Cardiac muscle cell (in vitro differentiated cells and primary cell): ENCODE data around the gene DDX10. TPM values are rescaled to one million over a fixed set of nuclear protein-coding genes. Genes with fewer than 3 reads are reported as not detected.

Source experiments
- DNase-seq, 2 donors: peaks; one replicate each; pipeline versions ENCODE4 v3.0.0 to v3.0.0-alpha.2; 2010 to 2017; ENCODE audit warnings: low read depth in 1 of 2, low spot score in 1 of 2
- H3K27ac ChIP-seq: fragments of 200-600 bp; sonication (generic); 2 replicates; pipeline ENCODE4 v1.5.1; 2016
- H3K27me3 ChIP-seq: fragments of 200-600 bp; sonication (generic); 2 replicates; pipeline ENCODE4 v1.6.0; 2016; ENCODE audit warnings: control low read depth
- H3K36me3 ChIP-seq: fragments of 200-600 bp; sonication (generic); 2 replicates; pipeline ENCODE4 v1.5.1; 2016; ENCODE audit warnings: control low read depth
- H3K4me1 ChIP-seq: fragments of 200-600 bp; sonication (generic); 2 replicates; pipeline ENCODE4 v1.8.1; 2017; ENCODE audit warnings: low read depth, mild to moderate bottlenecking, mixed run types
- H3K4me3 ChIP-seq: fragments of 200-600 bp; sonication (generic); 2 replicates; pipeline ENCODE4 v1.5.1; 2016; ENCODE audit warnings: mild to moderate bottlenecking
- H3K9me3 ChIP-seq: fragments of 200-600 bp; sonication (generic); 2 replicates; pipeline ENCODE4 v1.5.1; 2017; ENCODE audit warnings: low read depth, mild to moderate bottlenecking, control low read depth
- polyA plus RNA-seq: library from polyadenylated mRNA; unstranded; fragments of >200 nt; fragmentation: Nextera tagmentation; extraction: Ambion mirVana; gene quantifications from 2 replicates; pipeline ENCODE4 v1.2.1, GENCODE V29; 2016
- total RNA-seq: library from RNA; depleted of rRNA; stranded (reverse); fragments of >200 nt; gene quantifications from 2 replicates; pipeline ENCODE4 v1.2.3, GENCODE V29; 2016
- TF ChIP-seq, protein P1 (sequence below): IDR thresholded peaks from 2 replicates; pipeline ENCODE4 v1.5.1; 2012; ENCODE audit warnings: low read depth, mild to moderate bottlenecking, low read length

The DDX10 gene
- total and polyA plus RNA-seq, 2 experiments from 2014 or later = 16.0 to 17.9 TPM

DNA sequence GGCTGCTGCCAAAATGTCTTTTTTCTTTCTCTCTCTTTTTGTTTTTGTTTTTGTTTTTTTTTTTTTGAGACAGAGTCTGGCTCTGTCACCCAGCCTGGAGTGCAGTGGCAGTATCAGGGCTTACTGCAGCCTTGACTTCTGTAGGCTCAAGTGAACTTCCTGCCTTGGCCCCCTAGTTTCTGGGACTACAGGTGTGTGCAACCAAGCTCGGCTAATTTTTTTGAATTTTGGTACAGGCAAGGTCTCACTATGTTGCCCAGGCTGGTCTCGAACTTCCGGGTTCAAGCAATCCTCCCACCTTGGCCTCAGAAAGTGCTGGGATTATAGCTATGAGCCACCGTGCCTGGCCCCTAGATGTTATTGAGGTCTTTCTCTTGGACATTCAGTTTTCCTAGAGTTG lies 2.2 kb upstream of the DDX10 start:
- H3K4me1 ChIP-seq = peaks cover 4% of the 10 kb centered on the region
- no peak overlapping the region for H3K4me3 ChIP-seq
- H3K27me3 ChIP-seq = peaks cover 4% of the 10 kb centered on the region
- DNase-seq = no peak
- no peaks in the 10 kb centered on the region for H3K36me3 ChIP-seq
- no peak overlapping the region for H3K27ac ChIP-seq
- no peaks in the 10 kb centered on the region for H3K9me3 ChIP-seq
- TF ChIP-seq, protein P1, sequence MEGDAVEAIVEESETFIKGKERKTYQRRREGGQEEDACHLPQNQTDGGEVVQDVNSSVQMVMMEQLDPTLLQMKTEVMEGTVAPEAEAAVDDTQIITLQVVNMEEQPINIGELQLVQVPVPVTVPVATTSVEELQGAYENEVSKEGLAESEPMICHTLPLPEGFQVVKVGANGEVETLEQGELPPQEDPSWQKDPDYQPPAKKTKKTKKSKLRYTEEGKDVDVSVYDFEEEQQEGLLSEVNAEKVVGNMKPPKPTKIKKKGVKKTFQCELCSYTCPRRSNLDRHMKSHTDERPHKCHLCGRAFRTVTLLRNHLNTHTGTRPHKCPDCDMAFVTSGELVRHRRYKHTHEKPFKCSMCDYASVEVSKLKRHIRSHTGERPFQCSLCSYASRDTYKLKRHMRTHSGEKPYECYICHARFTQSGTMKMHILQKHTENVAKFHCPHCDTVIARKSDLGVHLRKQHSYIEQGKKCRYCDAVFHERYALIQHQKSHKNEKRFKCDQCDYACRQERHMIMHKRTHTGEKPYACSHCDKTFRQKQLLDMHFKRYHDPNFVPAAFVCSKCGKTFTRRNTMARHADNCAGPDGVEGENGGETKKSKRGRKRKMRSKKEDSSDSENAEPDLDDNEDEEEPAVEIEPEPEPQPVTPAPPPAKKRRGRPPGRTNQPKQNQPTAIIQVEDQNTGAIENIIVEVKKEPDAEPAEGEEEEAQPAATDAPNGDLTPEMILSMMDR = no peak

DNA sequence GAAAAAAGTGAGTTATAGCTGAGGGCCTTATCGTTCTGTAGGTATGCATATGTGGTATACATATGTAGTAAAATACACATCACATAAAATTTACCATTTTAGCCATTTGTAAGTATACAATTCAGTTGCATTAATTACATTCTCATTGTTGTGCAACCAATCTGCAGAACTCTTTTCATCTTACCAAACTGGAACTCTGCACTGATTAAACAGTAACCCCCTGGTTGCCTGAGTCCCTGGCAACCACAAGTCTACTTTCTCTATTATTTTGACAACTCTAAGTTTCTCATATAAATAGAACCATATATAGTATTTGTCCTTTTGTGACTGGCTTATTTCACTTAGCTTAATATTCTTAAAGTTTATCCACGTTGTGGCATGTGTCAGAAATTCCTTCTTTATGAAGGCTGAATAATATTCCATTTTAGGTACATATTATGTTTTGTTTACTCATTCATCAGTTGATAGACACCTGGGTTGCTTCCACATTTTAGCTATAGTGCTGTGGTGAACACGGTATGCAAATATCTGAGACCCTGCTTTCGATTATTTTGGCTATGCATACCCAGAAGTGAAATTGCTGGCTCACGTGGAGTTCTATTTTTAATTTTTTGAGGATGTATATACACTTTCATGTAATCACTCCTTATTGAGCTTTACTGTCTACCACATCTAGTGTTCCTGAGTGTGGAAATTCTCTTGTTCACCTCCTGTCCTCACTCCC lies 1.6 kb upstream of the DDX10 start:
- H3K27ac ChIP-seq = no peak overlapping the region
- H3K9me3 ChIP-seq = no peaks in the 10 kb centered on the region
- H3K27me3 ChIP-seq = peaks cover 4% of the 10 kb centered on the region
- H3K36me3 ChIP-seq = no peaks in the 10 kb centered on the region
- DNase-seq = no peak
- H3K4me1 ChIP-seq = peaks cover 4% of the 10 kb centered on the region
- TF ChIP-seq, protein P1 = no peak
- no peak overlapping the region for H3K4me3 ChIP-seq

DNA sequence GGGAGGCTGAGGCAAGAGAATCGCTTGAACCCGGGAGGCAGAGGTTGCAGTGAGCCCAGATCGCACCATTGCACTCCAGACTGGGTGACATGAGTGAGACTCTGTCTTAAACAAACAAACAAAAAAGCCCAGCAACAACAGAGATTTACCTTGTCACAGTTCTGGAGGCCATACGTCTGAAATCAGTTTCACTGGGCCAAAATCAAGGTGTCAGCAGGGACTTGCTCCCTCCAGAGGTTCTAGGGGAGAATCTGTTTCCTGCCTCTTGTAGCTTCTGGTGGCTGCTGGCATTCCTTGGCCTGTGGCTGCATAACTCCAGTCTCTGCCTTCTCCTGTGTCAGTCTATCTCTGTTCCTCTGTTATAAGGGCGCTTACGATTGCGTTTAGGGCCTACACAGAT lies 1.5 kb downstream of the DDX10 start:
- H3K36me3 ChIP-seq = no peaks in the 10 kb centered on the region
- H3K9me3 ChIP-seq = no peaks in the 10 kb centered on the region
- TF ChIP-seq, protein P1 = no peak
- H3K27ac ChIP-seq = no peak overlapping the region
- DNase-seq = peak in 1 of 2 donors; percentile 15
- peaks cover 4% of the 10 kb centered on the region for H3K4me1 ChIP-seq
- H3K27me3 ChIP-seq = no peaks in the 10 kb centered on the region
- no peak overlapping the region for H3K4me3 ChIP-seq

DNA sequence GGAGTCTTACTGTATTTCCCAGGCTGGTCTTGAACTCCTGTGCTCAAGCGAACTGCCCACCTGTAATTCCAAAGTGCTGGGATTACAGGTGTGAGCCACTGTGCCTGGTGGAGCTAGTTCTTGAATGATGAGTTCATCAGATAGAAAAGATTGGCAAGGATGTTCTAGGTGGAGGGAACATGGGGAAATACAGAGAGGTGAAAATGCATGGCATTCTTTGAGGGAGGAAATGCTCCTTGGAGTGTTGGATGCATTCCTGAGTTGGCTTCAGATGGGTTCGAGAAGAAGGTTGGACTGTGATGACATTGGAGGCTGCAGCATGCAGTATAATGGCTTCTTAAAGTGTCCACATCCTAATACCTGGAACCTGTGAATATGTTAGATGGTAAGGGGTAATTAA lies 4.4 kb downstream of the DDX10 start:
- no peak overlapping the region for H3K4me3 ChIP-seq
- TF ChIP-seq, protein P1 = no peak
- no peaks in the 10 kb centered on the region for H3K36me3 ChIP-seq
- no peak for DNase-seq
- H3K9me3 ChIP-seq = no peaks in the 10 kb centered on the region
- no peak overlapping the region for H3K27ac ChIP-seq
- no peaks in the 10 kb centered on the region for H3K27me3 ChIP-seq
- peaks cover 11% of the 10 kb centered on the region for H3K4me1 ChIP-seq

DNA sequence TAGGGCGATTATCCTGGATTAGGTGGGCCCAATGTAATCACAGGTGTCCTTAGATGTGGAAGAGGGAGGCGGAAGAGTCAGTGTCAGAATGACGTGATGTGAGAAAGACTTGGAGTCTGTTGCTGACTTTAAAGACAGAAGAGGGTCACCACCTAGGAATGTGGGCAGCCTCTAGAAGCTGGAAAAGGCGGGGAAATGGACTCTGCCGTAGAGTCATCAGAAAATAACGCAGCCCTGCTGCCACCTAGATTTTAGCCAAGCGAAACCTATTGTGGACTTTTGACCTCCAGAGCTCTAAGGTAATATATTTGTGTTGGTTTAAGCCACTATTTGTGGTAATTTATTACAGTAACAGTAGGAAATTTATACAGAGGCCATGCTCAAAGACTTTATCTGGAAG lies 4.8 kb downstream of the DDX10 start:
- Histone ChIP-seq H3K36me3 (no peaks in the 10 kb centered on the region), H3K4me3 (no peak overlapping the region), H3K4me1 (peaks cover 11% of the 10 kb centered on the region), H3K27ac (no peak overlapping the region), H3K9me3 (no peaks in the 10 kb centered on the region), H3K27me3 (no peaks in the 10 kb centered on the region)
- TF ChIP-seq, protein P1 = no peak
- no peak for DNase-seq
